Measurements from ENCODE around the gene CTSA.

CTSA gene

GRCh38 chr20:45890985-45891983 is at the start of gene CTSA, which contains the start of gene NEURL2:
TSS of gene CTSA (plus strand) at chr20:45891335. CDS start at chr20:45891569, 234 bp downstream.
TSS of gene NEURL2 (minus strand) at chr20:45891208. CDS start at chr20:45890991, 217 bp downstream.
- Mint-ChIP-seq H3K27me3 (no peaks in the 10 kb centered on the region), H3K4me3 (peak within 1 kb of the TSS; percentile 93), H3K4me1 (peaks cover 25% of the 10 kb centered on the region), H3K36me3 (peaks cover 4% of the 10 kb centered on the region), H3K27ac (peak within 1 kb of the TSS; percentile 91), H3K9me3 (no peaks in the 10 kb centered on the region)
- DNase-seq (ENCODE audit: low spot score in 2 of 2) (peak; percentile 76 to 82), ATAC-seq (ENCODE audit: low read depth) (peak; percentile 88)

- Mint-ChIP-seq H3K9me3 (no peaks in the 10 kb centered on the region), H3K4me1 (peaks cover 9% of the 10 kb centered on the region), H3K4me3 (peak overlapping the region; percentile 33), H3K27ac (peak overlapping the region; percentile 65), H3K27me3 (no peaks in the 10 kb centered on the region), H3K36me3 (peaks cover 13% of the 10 kb centered on the region)
- ATAC-seq (ENCODE audit: low read depth) (no peak), DNase-seq (ENCODE audit: low spot score in 2 of 2) (no peak)
Observed at GRCh38 chr20:45841407-45842129, 49.6 kb upstream of the CTSA start.

- Mint-ChIP-seq H3K27me3 (no peaks in the 10 kb centered on the region), H3K36me3 (peaks cover 13% of the 10 kb centered on the region), H3K4me1 (peaks cover 9% of the 10 kb centered on the region), H3K27ac (peak overlapping the region; percentile 65), H3K9me3 (no peaks in the 10 kb centered on the region), H3K4me3 (peak overlapping the region; percentile 33)
- DNase-seq (ENCODE audit: low spot score in 2 of 2) (peak in 1 of 2 donors; percentile 37), ATAC-seq (ENCODE audit: low read depth) (peak; percentile 100)
Observed at GRCh38 chr20:45842169-45842812, 48.8 kb upstream of the CTSA start.

GRCh38 chr20:45843506-45843905 is 47.6 kb upstream of the CTSA start:
- Mint-ChIP-seq H3K36me3 (peaks cover 14% of the 10 kb centered on the region), H3K4me1 (peaks cover 9% of the 10 kb centered on the region), H3K27ac (no peak overlapping the region), H3K27me3 (no peaks in the 10 kb centered on the region), H3K9me3 (no peaks in the 10 kb centered on the region), H3K4me3 (no peak overlapping the region)
- ATAC-seq (ENCODE audit: low read depth) (no peak), DNase-seq (ENCODE audit: low spot score in 2 of 2) (no peak)

- DNase-seq (ENCODE audit: low spot score in 2 of 2) (no peak), ATAC-seq (ENCODE audit: low read depth) (no peak)
- Mint-ChIP-seq H3K27ac (no peak overlapping the region), H3K4me1 (peaks cover 9% of the 10 kb centered on the region), H3K4me3 (no peak overlapping the region), H3K9me3 (no peaks in the 10 kb centered on the region), H3K27me3 (no peaks in the 10 kb centered on the region), H3K36me3 (peaks cover 17% of the 10 kb centered on the region)
Observed at GRCh38 chr20:45845452-45845851, 45.7 kb upstream of the CTSA start.

- Mint-ChIP-seq H3K27ac (peak overlapping the region; percentile 74), H3K9me3 (no peaks in the 10 kb centered on the region), H3K36me3 (peaks cover 16% of the 10 kb centered on the region), H3K27me3 (no peaks in the 10 kb centered on the region), H3K4me1 (peaks cover 2% of the 10 kb centered on the region), H3K4me3 (no peak overlapping the region)
- DNase-seq (ENCODE audit: low spot score in 2 of 2), result no peak
- no peak for ATAC-seq (ENCODE audit: low read depth)
Observed at GRCh38 chr20:45848421-45848820, 42.7 kb upstream of the CTSA start.

GRCh38 chr20:45848969-45849582 is 42.1 kb upstream of the CTSA start:
- no peak for ATAC-seq (ENCODE audit: low read depth)
- peak overlapping the region; percentile 74 for H3K27ac Mint-ChIP-seq
- H3K27me3 Mint-ChIP-seq, result no peaks in the 10 kb centered on the region
- H3K9me3 Mint-ChIP-seq, result no peaks in the 10 kb centered on the region
- peaks cover 16% of the 10 kb centered on the region for H3K36me3 Mint-ChIP-seq
- H3K4me1 Mint-ChIP-seq, result peaks cover 2% of the 10 kb centered on the region
- DNase-seq (ENCODE audit: low spot score in 2 of 2), result no peak
- H3K4me3 Mint-ChIP-seq, result no peak overlapping the region

GRCh38 chr20:45850238-45850637 is 40.9 kb upstream of the CTSA start:
- no peak overlapping the region for H3K4me3 Mint-ChIP-seq
- H3K27me3 Mint-ChIP-seq, result no peaks in the 10 kb centered on the region
- peaks cover 11% of the 10 kb centered on the region for H3K36me3 Mint-ChIP-seq
- no peaks in the 10 kb centered on the region for H3K9me3 Mint-ChIP-seq
- no peak for ATAC-seq (ENCODE audit: low read depth)
- DNase-seq (ENCODE audit: low spot score in 2 of 2), result no peak
- no peak overlapping the region for H3K27ac Mint-ChIP-seq
- H3K4me1 Mint-ChIP-seq, result peaks cover 2% of the 10 kb centered on the region

GRCh38 chr20:45850926-45851325 is 40.2 kb upstream of the CTSA start:
- H3K36me3 Mint-ChIP-seq, result peaks cover 9% of the 10 kb centered on the region
- no peak overlapping the region for H3K27ac Mint-ChIP-seq
- H3K4me1 Mint-ChIP-seq, result peaks cover 2% of the 10 kb centered on the region
- no peaks in the 10 kb centered on the region for H3K27me3 Mint-ChIP-seq
- no peak overlapping the region for H3K4me3 Mint-ChIP-seq
- DNase-seq (ENCODE audit: low spot score in 2 of 2) (no peak), ATAC-seq (ENCODE audit: low read depth) (no peak)
- no peaks in the 10 kb centered on the region for H3K9me3 Mint-ChIP-seq

GRCh38 chr20:45851501-45851900 is 39.6 kb upstream of the CTSA start:
- DNase-seq (ENCODE audit: low spot score in 2 of 2) (no peak), ATAC-seq (ENCODE audit: low read depth) (no peak)
- Mint-ChIP-seq H3K27me3 (no peaks in the 10 kb centered on the region), H3K4me1 (peaks cover 2% of the 10 kb centered on the region), H3K4me3 (no peak overlapping the region), H3K27ac (no peak overlapping the region), H3K9me3 (no peaks in the 10 kb centered on the region), H3K36me3 (peaks cover 9% of the 10 kb centered on the region)

GRCh38 chr20:45852326-45852725 is 38.8 kb upstream of the CTSA start:
- Mint-ChIP-seq H3K27ac (no peak overlapping the region), H3K4me1 (peaks cover 2% of the 10 kb centered on the region), H3K36me3 (peaks cover 9% of the 10 kb centered on the region), H3K27me3 (no peaks in the 10 kb centered on the region), H3K9me3 (no peaks in the 10 kb centered on the region), H3K4me3 (no peak overlapping the region)
- no peak for ATAC-seq (ENCODE audit: low read depth)
- no peak for DNase-seq (ENCODE audit: low spot score in 2 of 2)

GRCh38 chr20:45853484-45853883 is 37.7 kb upstream of the CTSA start:
- no peak for DNase-seq (ENCODE audit: low spot score in 2 of 2)
- no peaks in the 10 kb centered on the region for H3K9me3 Mint-ChIP-seq
- no peaks in the 10 kb centered on the region for H3K27me3 Mint-ChIP-seq
- H3K27ac Mint-ChIP-seq, result no peak overlapping the region
- no peak for ATAC-seq (ENCODE audit: low read depth)
- H3K4me1 Mint-ChIP-seq, result peaks cover 8% of the 10 kb centered on the region
- H3K4me3 Mint-ChIP-seq, result no peak overlapping the region
- peaks cover 8% of the 10 kb centered on the region for H3K36me3 Mint-ChIP-seq

- Mint-ChIP-seq H3K27me3 (no peaks in the 10 kb centered on the region), H3K27ac (peak within 1 kb of the TSS; percentile 93), H3K4me3 (peak within 1 kb of the TSS; percentile 96), H3K9me3 (no peaks in the 10 kb centered on the region), H3K36me3 (peaks cover 4% of the 10 kb centered on the region), H3K4me1 (peaks cover 13% of the 10 kb centered on the region)
- DNase-seq (ENCODE audit: low spot score in 2 of 2) (peak; percentile 79 to 96), ATAC-seq (ENCODE audit: low read depth) (peak; percentile 96)
Observed at GRCh38 chr20:45857114-45857881, 33.8 kb upstream of the CTSA start, which contains the start of the genes ACOT8 and ZSWIM3. TSS of gene ACOT8 (minus strand) at chr20:45857392. CDS start at chr20:45857315, 77 bp downstream. TSS of gene ZSWIM3 (plus strand) at chr20:45857614. CDS start at chr20:45857826, 212 bp downstream.
